GM21526 (cell line): ENCODE results near the gene SEMA5A.

ENCODE experiments used
- ATAC-seq: cut with Tn5 transposase; IDR thresholded peaks from one replicate; pipeline ENCODE4 v1.9.1; 2021; ENCODE audit warnings: moderate library complexity; ENCODE audit not compliant: unreplicated experiment, low FRiP score

SEMA5A gene

GRCh38 chr5:9545992-9546851 lies at the start of gene SEMA5A:
Gene SEMA5A (minus strand): TSS chr5:9546075. CDS start chr5:9379946, 166,129 bp downstream.
- ATAC-seq, result no peak

GRCh38 chr5:9594913-9595312 lies 49.0 kb upstream of the SEMA5A start:
- no peak for ATAC-seq

- ATAC-seq, result no peak
Observed at GRCh38 chr5:9589049-9589835, 43.4 kb upstream of the SEMA5A start.

- no peak for ATAC-seq
Observed at GRCh38 chr5:9588254-9588653, 42.4 kb upstream of the SEMA5A start.

- no peak for ATAC-seq
Observed at GRCh38 chr5:9587135-9587534, 41.3 kb upstream of the SEMA5A start.

- no peak for ATAC-seq
Observed at GRCh38 chr5:9582406-9582805, 36.5 kb upstream of the SEMA5A start.

GRCh38 chr5:9573796-9574195 lies 27.9 kb upstream of the SEMA5A start:
- ATAC-seq, result no peak

- ATAC-seq, result no peak
Observed at GRCh38 chr5:9572246-9572645, 26.4 kb upstream of the SEMA5A start.

- ATAC-seq, result no peak
Observed at GRCh38 chr5:9570876-9571275, 25.0 kb upstream of the SEMA5A start.

- no peak for ATAC-seq
Observed at GRCh38 chr5:9567039-9567438, 21.2 kb upstream of the SEMA5A start.

GRCh38 chr5:9564752-9565151 lies 18.9 kb upstream of the SEMA5A start:
- no peak for ATAC-seq

- no peak for ATAC-seq
Observed at GRCh38 chr5:9562141-9562540, 16.3 kb upstream of the SEMA5A start.

- ATAC-seq, result no peak
Observed at GRCh38 chr5:9559965-9560364, 14.1 kb upstream of the SEMA5A start.

GRCh38 chr5:9558319-9558965 lies 12.6 kb upstream of the SEMA5A start:
- no peak for ATAC-seq

GRCh38 chr5:9557696-9558095 lies 11.8 kb upstream of the SEMA5A start:
- ATAC-seq, result no peak

- ATAC-seq, result no peak
Observed at GRCh38 chr5:9555961-9556360, 10.1 kb upstream of the SEMA5A start.

- no peak for ATAC-seq
Observed at GRCh38 chr5:9554122-9554521, 8.2 kb upstream of the SEMA5A start.

- no peak for ATAC-seq
Observed at GRCh38 chr5:9553561-9553960, 7.7 kb upstream of the SEMA5A start.

- ATAC-seq, result no peak
Observed at GRCh38 chr5:9551567-9552537, 6.0 kb upstream of the SEMA5A start.

- ATAC-seq, result no peak
Observed at GRCh38 chr5:9549941-9550340, 4.1 kb upstream of the SEMA5A start.
